NCI-H2029 treated with DMSO at 0.1 percent for 48 hours (cell line): Measurements from ENCODE around the gene PDIK1L.

ENCODE experiments used
- DNase-seq: peaks from one replicate; lab custom pipeline; 2025; lab: John Stamatoyannopoulos, UW

Gene PDIK1L

GRCh38 chr1:26122988-26123973 lies 11.7 kb downstream of the PDIK1L start:
- DNase-seq, result no peak

GRCh38 chr1:26124418-26125331 lies 13.1 kb downstream of the PDIK1L start:
- DNase-seq, result no peak

- no peak for DNase-seq
Measured at GRCh38 chr1:26125382-26125781, 13.8 kb downstream of the PDIK1L start.

GRCh38 chr1:26125946-26126320 lies 14.3 kb downstream of the PDIK1L start:
- DNase-seq, result no peak

GRCh38 chr1:26126321-26127084 lies 14.9 kb downstream of the PDIK1L start:
- DNase-seq, result peak; percentile 84

- no peak for DNase-seq
Measured at GRCh38 chr1:26127235-26128163, 15.9 kb downstream of the PDIK1L start.

- no peak for DNase-seq
Measured at GRCh38 chr1:26129778-26130177, 18.2 kb downstream of the PDIK1L start.

GRCh38 chr1:26130695-26131094 lies 19.1 kb downstream of the PDIK1L start:
- DNase-seq, result no peak

- DNase-seq, result no peak
Measured at GRCh38 chr1:26132128-26132833, 20.7 kb downstream of the PDIK1L start.

GRCh38 chr1:26132834-26133167 lies 21.2 kb downstream of the PDIK1L start:
- DNase-seq, result no peak

GRCh38 chr1:26134466-26134865 lies 22.8 kb downstream of the PDIK1L start:
- no peak for DNase-seq

GRCh38 chr1:26138974-26139558 lies 27.4 kb downstream of the PDIK1L start:
- DNase-seq, result no peak

- DNase-seq, result no peak
Measured at GRCh38 chr1:26142159-26142558, 30.5 kb downstream of the PDIK1L start.

GRCh38 chr1:26145041-26145959 lies 33.7 kb downstream of the PDIK1L start:
- DNase-seq, result peak; percentile 74

GRCh38 chr1:26145960-26146294 lies 34.3 kb downstream of the PDIK1L start:
- no peak for DNase-seq

GRCh38 chr1:26148887-26149286 lies 37.3 kb downstream of the PDIK1L start:
- DNase-seq, result no peak

- DNase-seq, result no peak
Measured at GRCh38 chr1:26153966-26154532, 42.4 kb downstream of the PDIK1L start.

- DNase-seq, result no peak
Measured at GRCh38 chr1:26154750-26155149, 43.1 kb downstream of the PDIK1L start.
